ENCODE data around the gene RUNDC3A. TPM values are rescaled to one million over a fixed set of nuclear protein-coding genes. Genes with fewer than 3 reads are reported as not detected.
"Not testable (repeated sequence)": the region's sequence is repeated elsewhere in the genome, so short reads cannot be mapped to it uniquely, and the experiment has no call there.

The RUNDC3A gene
- total RNA-seq, 4 donors from 2014 or later: 0.42 to 2.8 (median 1.7) TPM

- H3K9me3 ChIP-seq: no peaks in the 10 kb centered on the region
- no peaks in the 10 kb centered on the region for H3K27me3 ChIP-seq
- H3K36me3 ChIP-seq: peaks cover 0 to 25% (median 20%) of the 10 kb centered on the region in 4 donors
- peaks cover 14 to 32% (median 25%) of the 10 kb centered on the region in 4 donors for H3K4me1 ChIP-seq
- TF ChIP-seq EP300 (IDR thresholded peaks at IDR 0.05) (no peak), CTCF (IDR thresholded peaks at IDR 0.05) (peak in 2 of 3 experiments; percentile 35 to 49)
- intact Hi-C loops (cut with DNase I): no loop called here
- 3% methylated on average over 15 of the region's 21 CpGs for WGBS
- peak overlapping the region; percentile 84 to 90 (median 87) for H3K27ac ChIP-seq (replicated peaks in 1 of 4)
- no peak for DNase-seq (ENCODE audit: extremely low spot score)
- peak overlapping the region; percentile 73 to 87 (median 82) for H3K4me3 ChIP-seq
Observed at GRCh38 chr17:44345454-44346026, 37.1 kb downstream of the RUNDC3A start.

GRCh38 chr17:44346064-44346844 is 37.9 kb downstream of the RUNDC3A start:
- intact Hi-C loops (cut with DNase I): no loop called here
- Histone ChIP-seq H3K9me3 (no peaks in the 10 kb centered on the region), H3K4me3 (peak overlapping the region; percentile 73 to 87 (median 82)), H3K4me1 (peaks cover 14 to 32% (median 25%) of the 10 kb centered on the region in 4 donors), H3K36me3 (peaks cover 7 to 32% (median 27%) of the 10 kb centered on the region in 4 donors), H3K27ac (replicated peaks in 1 of 4) (peak overlapping the region; percentile 84 to 90 (median 87)), H3K27me3 (no peaks in the 10 kb centered on the region)
- WGBS: 80% methylated on average over 6 of the region's 13 CpGs
- TF ChIP-seq POLR2A (IDR thresholded peaks at IDR 0.05; ENCODE audit: low read depth) (no peak), EP300 (IDR thresholded peaks at IDR 0.05) (no peak), POLR2AphosphoS5 (IDR thresholded peaks at IDR 0.05) (no peak), CTCF (IDR thresholded peaks at IDR 0.05) (no peak)
- DNase-seq (ENCODE audit: extremely low spot score): no peak

- H3K27me3 ChIP-seq; H3K4me3 ChIP-seq; H3K27ac ChIP-seq (replicated peaks in 1 of 4); DNase-seq (ENCODE audit: extremely low spot score); intact Hi-C loops (cut with DNase I); H3K9me3 ChIP-seq: not testable (repeated sequence)
- Histone ChIP-seq H3K4me1 (peaks cover 14 to 32% (median 25%) of the 10 kb centered on the region in 4 donors), H3K36me3 (peaks cover 19 to 44% (median 39%) of the 10 kb centered on the region in 4 donors)
- 78% methylated on average over 18 of the region's 18 CpGs for WGBS
Observed at GRCh38 chr17:44347206-44348055, 39.0 kb downstream of the RUNDC3A start.

- peaks cover 14 to 36% (median 29%) of the 10 kb centered on the region in 4 donors for H3K4me1 ChIP-seq
- H3K4me3 ChIP-seq: no peak overlapping the region
- no peaks in the 10 kb centered on the region for H3K9me3 ChIP-seq
- H3K36me3 ChIP-seq: peaks cover 22 to 53% (median 47%) of the 10 kb centered on the region in 4 donors
- DNase-seq (ENCODE audit: extremely low spot score): no peak
- TF ChIP-seq POLR2AphosphoS5 (IDR thresholded peaks at IDR 0.05) (no peak), POLR2A (IDR thresholded peaks at IDR 0.05; ENCODE audit: low read depth) (no peak), CTCF (IDR thresholded peaks at IDR 0.05) (no peak), EP300 (IDR thresholded peaks at IDR 0.05) (no peak)
- intact Hi-C loops (cut with DNase I): no loop called here
- no peak overlapping the region for H3K27ac ChIP-seq (replicated peaks in 1 of 4)
- WGBS: 83% methylated on average over 4 of the region's 9 CpGs
- H3K27me3 ChIP-seq: no peaks in the 10 kb centered on the region
Observed at GRCh38 chr17:44348234-44348987, 40.0 kb downstream of the RUNDC3A start.
